Trophoblast cell (in vitro differentiated cells and primary cell): Measurements from ENCODE around the gene WASF3.

Source experiments
- DNase-seq, 2 donors: peaks; one replicate each; pipeline ENCODE4 v3.0.0-alpha.2; 2016
- H2AFZ ChIP-seq: 2 replicates; pipeline ENCODE4 v1.6.1; 2013; ENCODE audit warnings: low read length, moderate library complexity, mild to moderate bottlenecking; ENCODE audit not compliant: insufficient read depth, poor library complexity
- H2AK5ac ChIP-seq: 2 replicates; pipeline ENCODE4 v1.6.1; 2013; ENCODE audit warnings: mild to moderate bottlenecking, low read length
- H2BK120ac ChIP-seq: 2 replicates; pipeline ENCODE4 v1.6.1; 2013; ENCODE audit warnings: low read length, mild to moderate bottlenecking, moderate library complexity; ENCODE audit not compliant: insufficient read depth, poor library complexity
- H2BK12ac ChIP-seq: 2 replicates; pipeline ENCODE4 v1.6.1; 2013; ENCODE audit warnings: mild to moderate bottlenecking, low read length, moderate library complexity
- H2BK5ac ChIP-seq: 2 replicates; pipeline ENCODE4 v1.6.1; 2013; ENCODE audit warnings: low read length, low read depth, moderate library complexity, mild to moderate bottlenecking; ENCODE audit not compliant: poor library complexity
- H3K14ac ChIP-seq: 2 replicates; pipeline ENCODE4 v1.6.1; 2013; ENCODE audit warnings: mild to moderate bottlenecking, low read length
- H3K18ac ChIP-seq: 2 replicates; pipeline ENCODE4 v1.6.1; 2013; ENCODE audit warnings: mild to moderate bottlenecking, low read length
- H3K23ac ChIP-seq: 2 replicates; pipeline ENCODE4 v1.6.1; 2013; ENCODE audit warnings: low read length
- H3K27ac ChIP-seq: 2 replicates; pipeline ENCODE4 v1.5.1; 2013; ENCODE audit warnings: low read depth, mild to moderate bottlenecking, inconsistent platforms, low read length, moderate library complexity
- H3K27me3 ChIP-seq: 2 replicates; pipeline ENCODE4 v1.6.1; 2013; ENCODE audit warnings: inconsistent platforms, mild to moderate bottlenecking, low read length, moderate library complexity; ENCODE audit not compliant: insufficient read depth
- H3K36me3 ChIP-seq, 2 experiments: 1 replicate in 1 of 2; 2 replicates in 1 of 2; pipeline ENCODE4 v1.6.1; 2013; ENCODE audit warnings: low read length in 2 of 2, mild to moderate bottlenecking in 2 of 2, moderate library complexity in 1 of 2; ENCODE audit not compliant: insufficient read depth in 2 of 2, control insufficient read depth in 1 of 2
- H3K4ac ChIP-seq: 2 replicates; pipeline ENCODE4 v1.6.1; 2013; ENCODE audit warnings: low read depth, mild to moderate bottlenecking, low read length, moderate library complexity
- H3K4me1 ChIP-seq, 2 experiments: 1 replicate in 1 of 2; 2 replicates in 1 of 2; pipeline ENCODE4 v1.6.1; 2013; ENCODE audit warnings: low read length in 2 of 2, mild to moderate bottlenecking in 2 of 2, moderate library complexity in 1 of 2; ENCODE audit not compliant: insufficient read depth in 2 of 2, control insufficient read depth in 1 of 2
- H3K4me2 ChIP-seq: 2 replicates; pipeline ENCODE4 v1.6.1; 2013; ENCODE audit warnings: inconsistent platforms, mild to moderate bottlenecking, low read length, moderate library complexity
- H3K4me3 ChIP-seq: 2 replicates; pipeline ENCODE4 v1.5.1; 2013; ENCODE audit warnings: mild to moderate bottlenecking, low read depth, low read length, inconsistent platforms
- H3K79me1 ChIP-seq: one replicate; pipeline ENCODE4 v1.6.1; 2013; ENCODE audit warnings: low read length
- H3K79me2 ChIP-seq: 2 replicates; pipeline ENCODE4 v1.6.1; 2013; ENCODE audit warnings: low read length, mild to moderate bottlenecking; ENCODE audit not compliant: control insufficient read depth, insufficient read depth, poor library complexity
- H3K9ac ChIP-seq: 2 replicates; pipeline ENCODE4 v1.6.1; 2013; ENCODE audit warnings: mild to moderate bottlenecking, low read length
- H3K9me3 ChIP-seq: 2 replicates; pipeline ENCODE4 v1.6.1; 2013; ENCODE audit warnings: low read depth, mild to moderate bottlenecking, control low read depth, inconsistent platforms, low read length; ENCODE audit not compliant: insufficient read depth
- H4K12ac ChIP-seq: 2 replicates; pipeline ENCODE4 v1.6.1; 2013; ENCODE audit warnings: low read depth, mild to moderate bottlenecking, low read length, moderate library complexity
- H4K8ac ChIP-seq: 2 replicates; pipeline ENCODE4 v1.6.1; 2013; ENCODE audit warnings: low read depth, mild to moderate bottlenecking, low read length, moderate library complexity
- H4K91ac ChIP-seq: one replicate; pipeline ENCODE4 v1.6.1; 2013; ENCODE audit warnings: low read depth, mild to moderate bottlenecking, low read length, moderate library complexity
- WGBS: extraction: QIAGEN DNeasy Blood & Tissue Kit; methylation state at CpG from one replicate; pipeline ENCODE4 v1.1.7; 2013; ENCODE audit warnings: missing lambda C conversion rate; ENCODE audit not compliant: insufficient read length, insufficient coverage; ENCODE audit errors: extremely low coverage; 5-methylcytosine and 5-hydroxymethylcytosine counted together

Gene WASF3

DNA sequence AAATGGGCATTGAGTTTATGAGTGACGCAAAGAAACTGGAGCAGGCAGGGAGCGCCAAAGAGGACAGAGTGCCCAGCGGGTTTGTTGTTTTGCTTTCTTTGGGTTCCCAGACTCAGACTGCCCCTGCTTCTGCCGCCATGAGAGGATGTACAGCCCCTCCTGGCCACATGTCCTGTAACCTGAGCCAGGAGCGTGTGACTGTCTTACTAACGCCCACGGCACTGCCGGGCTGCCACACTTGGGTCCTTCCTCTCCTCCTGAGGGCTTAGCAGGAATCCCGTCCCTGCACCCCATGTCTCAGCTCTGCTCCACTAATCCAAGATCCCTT is 122.6 kb downstream of the WASF3 start:
- H2BK12ac ChIP-seq: no peak overlapping the region
- H3K4ac ChIP-seq: no peak overlapping the region
- H3K14ac ChIP-seq: no peak overlapping the region
- H3K36me3 ChIP-seq: no peaks in the 10 kb centered on the region
- H4K8ac ChIP-seq: no peak overlapping the region
- H3K4me1 ChIP-seq: peaks cover 4 to 6% of the 10 kb centered on the region in 2 experiments
- no peaks in the 10 kb centered on the region for H3K27me3 ChIP-seq
- no peak overlapping the region for H3K23ac ChIP-seq
- H2BK5ac ChIP-seq: no peak overlapping the region
- H3K27ac ChIP-seq: no peak overlapping the region
- H3K4me2 ChIP-seq: no peak overlapping the region
- no peaks in the 10 kb centered on the region for H3K9me3 ChIP-seq
- no peak for DNase-seq
- no peak overlapping the region for H4K91ac ChIP-seq
- peak overlapping the region; percentile 8 for H2AFZ ChIP-seq
- no peaks in the 10 kb centered on the region for H3K79me2 ChIP-seq
- WGBS: no CpG with 5 or more reads among the region's 9 CpGs
- no peak overlapping the region for H3K4me3 ChIP-seq
- H2BK120ac ChIP-seq: no peak overlapping the region
- no peaks in the 10 kb centered on the region for H3K79me1 ChIP-seq
- no peak overlapping the region for H3K9ac ChIP-seq
- H2AK5ac ChIP-seq: no peak overlapping the region
- H3K18ac ChIP-seq: no peak overlapping the region
- no peak overlapping the region for H4K12ac ChIP-seq

DNA sequence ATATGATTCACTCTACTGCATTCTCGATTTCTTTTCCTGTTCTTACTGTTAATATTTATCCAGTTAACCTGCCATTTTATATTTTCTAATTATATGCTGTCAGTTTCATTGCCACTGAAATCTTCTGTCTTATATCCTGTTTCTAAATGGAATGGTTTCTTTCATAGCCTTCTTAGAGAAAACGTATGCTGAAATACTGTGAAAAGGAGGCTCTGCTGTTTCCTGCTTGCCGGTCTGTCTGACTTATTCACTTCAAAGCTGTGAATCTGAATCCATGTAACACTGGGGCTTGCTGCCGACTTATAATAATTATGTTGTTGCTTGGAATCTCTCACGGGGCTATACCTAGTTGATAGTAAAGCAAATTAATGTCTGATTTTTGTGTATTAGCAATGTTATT is 123.1 kb downstream of the WASF3 start:
- H3K23ac ChIP-seq: no peak overlapping the region
- H3K9ac ChIP-seq: no peak overlapping the region
- WGBS: no CpG with 5 or more reads among the region's 5 CpGs
- H4K12ac ChIP-seq: no peak overlapping the region
- no peak overlapping the region for H4K91ac ChIP-seq
- no peaks in the 10 kb centered on the region for H3K9me3 ChIP-seq
- H3K4ac ChIP-seq: no peak overlapping the region
- H3K4me1 ChIP-seq: peaks cover 4 to 6% of the 10 kb centered on the region in 2 experiments
- no peak overlapping the region for H2AFZ ChIP-seq
- no peaks in the 10 kb centered on the region for H3K79me2 ChIP-seq
- H2AK5ac ChIP-seq: no peak overlapping the region
- no peak overlapping the region for H3K27ac ChIP-seq
- no peak for DNase-seq
- no peaks in the 10 kb centered on the region for H3K27me3 ChIP-seq
- no peak overlapping the region for H3K18ac ChIP-seq
- H2BK120ac ChIP-seq: no peak overlapping the region
- H3K79me1 ChIP-seq: no peaks in the 10 kb centered on the region
- no peak overlapping the region for H3K4me2 ChIP-seq
- H3K36me3 ChIP-seq: peaks cover 0 to under 1% of the 10 kb centered on the region in 2 experiments
- H2BK12ac ChIP-seq: no peak overlapping the region
- H2BK5ac ChIP-seq: no peak overlapping the region
- no peak overlapping the region for H4K8ac ChIP-seq
- no peak overlapping the region for H3K14ac ChIP-seq
- no peak overlapping the region for H3K4me3 ChIP-seq

DNA sequence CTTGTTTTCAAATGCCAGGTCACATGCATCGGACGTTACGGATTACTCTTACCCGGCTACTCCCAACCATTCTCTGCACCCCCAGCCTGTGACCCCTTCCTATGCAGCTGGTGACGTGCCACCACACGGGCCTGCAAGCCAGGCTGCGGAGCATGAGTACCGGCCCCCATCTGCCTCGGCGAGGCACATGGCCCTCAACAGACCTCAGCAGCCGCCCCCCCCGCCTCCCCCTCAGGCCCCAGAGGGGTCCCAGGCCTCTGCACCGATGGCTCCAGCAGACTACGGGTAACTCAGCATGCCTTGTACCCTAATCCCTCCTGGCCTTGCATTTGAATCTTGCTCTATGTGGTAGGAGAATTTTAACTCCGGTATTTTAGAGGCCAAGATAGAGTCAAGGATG is 123.6 kb downstream of the WASF3 start:
- peaks cover 0 to 1% of the 10 kb centered on the region in 2 experiments for H3K36me3 ChIP-seq
- H3K27me3 ChIP-seq: no peaks in the 10 kb centered on the region
- no peak overlapping the region for H3K4me2 ChIP-seq
- no peak overlapping the region for H3K9ac ChIP-seq
- H3K18ac ChIP-seq: no peak overlapping the region
- no peak overlapping the region for H3K4me3 ChIP-seq
- H3K23ac ChIP-seq: no peak overlapping the region
- H3K79me2 ChIP-seq: no peaks in the 10 kb centered on the region
- no peak overlapping the region for H4K91ac ChIP-seq
- no peak overlapping the region for H2BK120ac ChIP-seq
- peaks cover 4 to 6% of the 10 kb centered on the region in 2 experiments for H3K4me1 ChIP-seq
- no peak overlapping the region for H2BK5ac ChIP-seq
- no peaks in the 10 kb centered on the region for H3K79me1 ChIP-seq
- no peak overlapping the region for H2BK12ac ChIP-seq
- H2AK5ac ChIP-seq: no peak overlapping the region
- no CpG with 5 or more reads among the region's 15 CpGs for WGBS
- H3K9me3 ChIP-seq: no peaks in the 10 kb centered on the region
- no peak overlapping the region for H3K4ac ChIP-seq
- H4K12ac ChIP-seq: no peak overlapping the region
- H2AFZ ChIP-seq: no peak overlapping the region
- no peak overlapping the region for H3K14ac ChIP-seq
- H3K27ac ChIP-seq: no peak overlapping the region
- H4K8ac ChIP-seq: no peak overlapping the region
- DNase-seq: no peak

DNA sequence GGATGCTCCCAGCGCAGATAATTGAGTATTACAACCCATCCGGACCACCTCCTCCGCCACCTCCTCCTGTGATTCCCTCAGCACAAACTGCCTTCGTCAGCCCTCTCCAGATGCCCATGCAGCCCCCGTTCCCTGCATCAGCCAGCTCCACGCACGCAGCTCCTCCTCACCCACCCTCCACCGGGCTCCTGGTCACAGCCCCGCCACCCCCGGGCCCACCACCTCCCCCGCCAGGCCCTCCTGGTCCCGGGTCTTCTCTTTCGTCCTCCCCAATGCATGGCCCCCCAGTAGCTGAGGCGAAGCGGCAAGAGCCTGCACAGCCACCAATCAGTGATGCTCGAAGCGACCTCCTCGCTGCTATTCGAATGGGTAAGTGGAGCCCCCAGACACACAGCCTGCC is 125.1 kb downstream of the WASF3 start:
- Histone ChIP-seq H2BK120ac (no peak overlapping the region), H4K91ac (no peak overlapping the region), H3K4me3 (no peak overlapping the region), H4K8ac (no peak overlapping the region), H3K4me2 (no peak overlapping the region), H3K9ac (no peak overlapping the region), H3K27ac (no peak overlapping the region), H3K36me3 (peaks cover 0 to 1% of the 10 kb centered on the region in 2 experiments), H4K12ac (no peak overlapping the region), H3K79me2 (no peaks in the 10 kb centered on the region), H3K18ac (no peak overlapping the region), H3K23ac (no peak overlapping the region), H3K27me3 (no peaks in the 10 kb centered on the region), H3K14ac (no peak overlapping the region), H3K79me1 (no peaks in the 10 kb centered on the region), H2BK5ac (no peak overlapping the region), H2AFZ (no peak overlapping the region), H3K4me1 (peaks cover 4 to 6% of the 10 kb centered on the region in 2 experiments), H3K9me3 (no peaks in the 10 kb centered on the region), H2AK5ac (no peak overlapping the region), H3K4ac (no peak overlapping the region), H2BK12ac (no peak overlapping the region)
- no peak for DNase-seq
- WGBS: no CpG with 5 or more reads among the region's 19 CpGs
